Measurements from ENCODE around the gene UBL7. TPM values are rescaled to one million over a fixed set of nuclear protein-coding genes. Genes with fewer than 3 reads are reported as not detected.

Gene UBL7
- total RNA-seq, 1 donor from 2014 or later: 60.4 TPM

Other genes with a start within 250 kb of the UBL7 start
- not detected in 2 replicates for gene CCDC33, start 224.8 kb downstream of the UBL7 start, total RNA-seq
- gene CYP11A1, start 93.5 kb downstream of the UBL7 start, total RNA-seq: not detected in 2 replicates
- 6.8 and 8.4 TPM in 2 replicates for gene SEMA7A, start 27.2 kb downstream of the UBL7 start, total RNA-seq
- 32.7 and 35.7 TPM in 2 replicates for gene ARID3B, start 80.1 kb upstream of the UBL7 start, total RNA-seq
- gene CLK3, start 154.7 kb upstream of the UBL7 start, total RNA-seq: 102 and 104 TPM in 2 replicates
- 43.4 and 47.9 TPM in 2 replicates for gene EDC3, start 234.9 kb upstream of the UBL7 start, total RNA-seq

All from T-helper 2 cell treated with Interferon-gamma antibody and Interleukin-4, amounts not matched to agents 100 ng/mL and 5 ng/mL, for 36 hours (primary cell).